ENCODE results near the gene RABL6.
"Not testable (repeated sequence)": the region's sequence is repeated elsewhere in the genome, so short reads cannot be mapped to it uniquely, and the experiment has no call there.

RABL6 gene

GRCh38 chr9:136843801-136844740 lies 36.3 kb downstream of the RABL6 start:
- peaks cover 0 to 82% (median 59%) of the 10 kb centered on the region in 4 donors for H3K4me1 ChIP-seq
- H3K4me3 ChIP-seq, H3K27ac ChIP-seq, H3K9me3 ChIP-seq, DNase-seq: not testable (repeated sequence)
- H3K36me3 ChIP-seq = peaks cover 9 to 22% (median 12%) of the 10 kb centered on the region in 3 donors
- intact Hi-C loops (cut with DNase I; ENCODE audit: low total_unique reads) = loop anchor here (5.0 kb wide), 2 partner anchors 37 to 183 kb away; partner anchors contain the start of genes ABCA2 and RABL6
- TF ChIP-seq, protein P1, sequence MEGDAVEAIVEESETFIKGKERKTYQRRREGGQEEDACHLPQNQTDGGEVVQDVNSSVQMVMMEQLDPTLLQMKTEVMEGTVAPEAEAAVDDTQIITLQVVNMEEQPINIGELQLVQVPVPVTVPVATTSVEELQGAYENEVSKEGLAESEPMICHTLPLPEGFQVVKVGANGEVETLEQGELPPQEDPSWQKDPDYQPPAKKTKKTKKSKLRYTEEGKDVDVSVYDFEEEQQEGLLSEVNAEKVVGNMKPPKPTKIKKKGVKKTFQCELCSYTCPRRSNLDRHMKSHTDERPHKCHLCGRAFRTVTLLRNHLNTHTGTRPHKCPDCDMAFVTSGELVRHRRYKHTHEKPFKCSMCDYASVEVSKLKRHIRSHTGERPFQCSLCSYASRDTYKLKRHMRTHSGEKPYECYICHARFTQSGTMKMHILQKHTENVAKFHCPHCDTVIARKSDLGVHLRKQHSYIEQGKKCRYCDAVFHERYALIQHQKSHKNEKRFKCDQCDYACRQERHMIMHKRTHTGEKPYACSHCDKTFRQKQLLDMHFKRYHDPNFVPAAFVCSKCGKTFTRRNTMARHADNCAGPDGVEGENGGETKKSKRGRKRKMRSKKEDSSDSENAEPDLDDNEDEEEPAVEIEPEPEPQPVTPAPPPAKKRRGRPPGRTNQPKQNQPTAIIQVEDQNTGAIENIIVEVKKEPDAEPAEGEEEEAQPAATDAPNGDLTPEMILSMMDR (IDR thresholded peaks at IDR 0.05) = peak; percentile 53 to 69
- H3K27me3 ChIP-seq = peaks cover 3 to 47% of the 10 kb centered on the region in 2 donors

GRCh38 chr9:136844761-136845464 lies 37.2 kb downstream of the RABL6 start:
- TF ChIP-seq, protein P1 (IDR thresholded peaks at IDR 0.05) = no peak
- intact Hi-C loops (cut with DNase I; ENCODE audit: low total_unique reads) = loop anchor here (5.0 kb wide), 2 partner anchors 38 to 182 kb away; partner anchors contain the start of genes ABCA2 and RABL6
- peaks cover 0 to 86% (median 61%) of the 10 kb centered on the region in 4 donors for H3K4me1 ChIP-seq

DNA sequence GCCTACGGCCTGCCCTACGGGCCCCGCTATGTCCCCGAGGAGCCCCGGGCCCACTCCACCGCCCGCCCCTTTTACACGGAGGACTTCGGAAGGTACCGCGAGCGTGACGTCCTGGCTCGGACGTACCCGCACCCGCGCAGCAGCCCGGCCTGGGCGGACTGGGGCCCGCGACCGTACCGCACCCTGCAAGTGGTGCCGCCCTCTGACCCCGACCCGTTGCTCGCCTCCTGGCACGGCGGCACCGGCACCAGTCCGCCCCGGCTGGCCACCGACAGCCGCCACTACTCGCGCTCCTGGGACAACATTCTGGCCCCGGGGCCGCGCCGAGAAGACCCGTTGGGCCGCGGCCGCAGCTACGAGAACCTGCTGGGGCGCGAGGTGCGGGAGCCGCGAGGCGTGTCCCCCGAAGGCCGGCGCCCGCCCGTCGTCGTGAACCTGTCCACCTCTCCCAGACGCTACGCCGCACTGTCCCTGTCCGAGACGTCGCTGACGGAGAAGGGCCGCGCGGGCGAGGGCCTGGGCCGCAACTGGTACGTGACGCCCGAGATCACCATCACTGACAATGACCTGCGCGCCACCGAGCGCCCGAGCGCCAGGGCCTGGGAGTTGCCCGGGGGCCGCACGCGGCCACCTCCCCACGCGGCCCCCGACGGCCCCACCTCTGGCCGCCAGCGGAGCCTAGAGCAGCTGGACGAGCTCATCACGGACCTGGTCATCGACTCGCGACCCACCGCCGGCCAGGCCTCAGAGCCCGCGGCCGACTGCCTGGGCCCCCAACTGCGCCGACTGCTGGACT lies 37.9 kb downstream of the RABL6 start:
- Histone ChIP-seq H3K36me3 (peaks cover 0 to 8% (median 0%) of the 10 kb centered on the region in 3 donors), H3K4me1 (peaks cover 0 to 87% (median 68%) of the 10 kb centered on the region in 4 donors), H3K27me3 (peaks cover 3 to 47% of the 10 kb centered on the region in 2 donors), H3K9me3 (no peaks in the 10 kb centered on the region), H3K4me3 (no peak overlapping the region), H3K27ac (no peak overlapping the region)
- DNase-seq = no peak
- intact Hi-C loops (cut with DNase I; ENCODE audit: low total_unique reads) = no loop called here
- TF ChIP-seq, protein P1 (IDR thresholded peaks at IDR 0.05) = no peak

More at GRCh38 chr9:136844761-136845464, 37.2 kb downstream of the RABL6 start:
- no peak for DNase-seq
- no peaks in the 10 kb centered on the region for H3K9me3 ChIP-seq
- no peak overlapping the region for H3K27ac ChIP-seq
- H3K27me3 ChIP-seq = peaks cover 3 to 47% of the 10 kb centered on the region in 2 donors
- H3K36me3 ChIP-seq = peaks cover under 1 to 14% (median 5%) of the 10 kb centered on the region in 3 donors
- no peak overlapping the region for H3K4me3 ChIP-seq

DNA sequence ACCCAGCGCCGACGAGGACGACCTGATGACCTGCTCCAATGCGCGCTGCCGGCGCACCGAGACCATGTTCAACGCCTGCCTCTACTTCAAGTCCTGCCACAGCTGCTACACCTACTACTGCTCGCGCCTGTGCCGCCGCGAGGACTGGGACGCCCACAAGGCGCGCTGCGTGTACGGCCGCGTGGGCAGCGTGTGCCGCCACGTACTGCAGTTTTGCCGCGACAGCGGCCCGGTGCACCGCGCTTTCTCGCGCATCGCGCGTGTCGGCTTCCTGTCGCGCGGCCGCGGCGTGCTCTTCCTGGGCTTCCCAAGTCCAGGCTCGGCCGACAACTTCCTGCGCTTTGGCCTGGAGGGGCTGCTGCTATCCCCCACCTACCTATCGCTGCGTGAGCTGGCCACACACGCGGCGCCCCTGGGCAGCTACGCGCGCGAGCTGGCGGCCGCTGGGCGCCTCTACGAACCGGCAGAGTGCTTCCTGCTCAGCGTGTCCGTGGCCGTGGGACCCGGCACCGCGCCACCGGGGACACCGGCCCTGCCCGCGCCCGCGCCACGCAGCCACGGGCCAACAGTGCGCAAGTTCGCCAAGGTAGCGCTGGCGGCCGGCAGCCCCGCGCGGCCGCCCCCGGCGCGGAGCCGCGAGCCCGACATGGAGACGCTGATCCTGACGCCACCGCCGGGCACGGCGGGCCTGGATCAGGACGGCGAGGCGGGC lies 38.8 kb downstream of the RABL6 start:
- TF ChIP-seq, protein P1 (IDR thresholded peaks at IDR 0.05) = no peak
- H3K4me3 ChIP-seq = peak overlapping the region; percentile 70 to 94
- intact Hi-C loops (cut with DNase I; ENCODE audit: low total_unique reads) = no loop called here
- no peak for DNase-seq
- H3K36me3 ChIP-seq = peaks cover 0 to 10% (median 9%) of the 10 kb centered on the region in 3 donors
- H3K4me1 ChIP-seq = peaks cover 0 to 84% (median 66%) of the 10 kb centered on the region in 4 donors
- H3K27ac ChIP-seq = no peak overlapping the region
- H3K27me3 ChIP-seq = peaks cover 3 to 47% of the 10 kb centered on the region in 2 donors
- no peaks in the 10 kb centered on the region for H3K9me3 ChIP-seq
